ENCODE measurements around the gene PHKB. TPM values are rescaled to one million over a fixed set of nuclear protein-coding genes. Genes with fewer than 3 reads are reported as not detected.
"Not testable (repeated sequence)": the region's sequence is repeated elsewhere in the genome, so short reads cannot be mapped to it uniquely, and the experiment has no call there.

The PHKB gene
- 16.2 TPM for polyA plus RNA-seq (2012; ENCODE audit: low read depth, missing spikeins)

DNA sequence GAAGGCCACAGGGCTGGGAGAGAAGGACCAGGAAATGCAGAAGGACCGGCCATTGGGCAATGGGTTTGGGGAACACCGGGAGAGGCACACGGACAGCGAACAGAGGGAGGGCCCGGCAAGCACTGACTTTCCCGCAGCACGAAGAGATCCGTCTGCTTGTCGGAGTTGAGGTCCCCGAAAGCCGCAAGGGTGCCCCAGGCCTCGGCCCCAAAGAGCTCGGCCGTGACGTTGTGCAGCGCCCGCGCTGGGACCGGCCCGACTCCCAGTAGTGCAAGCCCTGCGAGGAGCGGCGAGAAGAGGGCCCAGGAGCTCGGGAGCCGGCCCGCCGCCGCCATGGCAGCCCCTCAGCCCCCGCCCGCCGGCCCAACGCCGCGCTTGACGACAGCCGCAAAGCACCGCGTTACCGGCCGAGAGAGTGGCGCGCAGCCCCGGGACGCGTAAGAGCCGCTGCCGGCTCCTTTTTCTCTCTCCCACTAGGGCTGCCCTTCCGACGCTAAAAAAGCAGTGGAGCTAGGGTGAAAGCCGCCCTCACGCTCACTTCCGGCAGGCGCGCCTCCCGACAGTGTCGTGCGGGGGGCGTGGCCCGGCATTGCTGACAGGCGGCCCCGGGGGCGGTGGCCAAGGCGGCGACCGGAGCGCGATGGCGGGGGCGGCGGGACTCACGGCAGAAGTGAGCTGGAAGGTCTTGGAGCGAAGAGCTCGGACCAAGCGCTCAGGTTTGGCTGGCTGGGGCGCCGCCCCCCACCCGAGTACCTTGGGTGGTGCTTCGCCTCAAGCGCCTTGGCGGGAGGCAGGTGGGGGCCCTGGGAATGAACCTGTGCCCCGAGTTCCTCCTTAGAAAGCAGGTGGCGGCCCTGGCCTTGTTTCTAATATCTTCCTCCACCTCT, at the start of gene PHKB, which contains the start of gene ITFG1:
PHKB (plus strand) TSS at position 621 of the 887 bp plus-strand sequence; CDS start at position 641, 20 bp downstream.
ITFG1 (minus strand) TSS at position 353 of the 887 bp plus-strand sequence; CDS start at position 335, 18 bp downstream.
- DNase-seq (ENCODE audit: insufficient read length, low spot score) = peak; percentile 72
- FAIRE-seq = peak; percentile 81
- peak; percentile 89 for TF ChIP-seq POLR2A (IDR thresholded peaks at IDR 0.05; ENCODE audit: low read depth, low read length)
- TF ChIP-seq SPI1 (IDR thresholded peaks at IDR 0.05; ENCODE audit: low read depth, low read length) = no peak
- no peak for TF ChIP-seq POU2F2 (IDR thresholded peaks at IDR 0.05; ENCODE audit: low read depth, low read length)
- TF ChIP-seq TAF1 (IDR thresholded peaks at IDR 0.05; ENCODE audit: low read depth, low read length) = peak; percentile 95
- TF ChIP-seq POLR2AphosphoS5 (IDR thresholded peaks at IDR 0.05; ENCODE audit: low read depth, low read length) = peak; percentile 75

DNA sequence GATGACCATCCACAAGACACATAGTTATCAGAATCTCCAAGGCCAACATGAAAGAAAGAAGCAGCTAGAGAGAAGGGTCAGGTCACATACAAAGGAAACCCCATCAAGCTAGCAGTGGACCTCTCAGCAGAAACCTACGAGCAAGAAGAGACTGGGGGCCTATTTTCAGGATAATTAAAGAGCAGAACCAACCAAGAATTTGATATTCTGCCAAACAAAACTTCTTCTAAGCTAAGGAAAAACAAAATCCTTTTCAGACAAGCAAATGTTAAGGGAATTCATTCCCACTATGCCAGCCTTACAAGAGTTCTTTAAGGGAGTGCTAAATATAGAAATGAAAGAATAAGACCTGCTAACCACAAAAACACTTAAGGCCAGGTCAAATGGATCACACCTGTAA, 48.1 kb upstream of the PHKB start:
- DNase-seq (ENCODE audit: insufficient read length, low spot score) (no peak), FAIRE-seq (no peak)
- no peak for TF ChIP-seq TAF1 (IDR thresholded peaks at IDR 0.05; ENCODE audit: low read depth, low read length)
- TF ChIP-seq POU2F2 (IDR thresholded peaks at IDR 0.05; ENCODE audit: low read depth, low read length) = no peak
- TF ChIP-seq POLR2A (IDR thresholded peaks at IDR 0.05; ENCODE audit: low read depth, low read length) = no peak
- TF ChIP-seq SPI1 (IDR thresholded peaks at IDR 0.05; ENCODE audit: low read depth, low read length) = no peak
- no peak for TF ChIP-seq POLR2AphosphoS5 (IDR thresholded peaks at IDR 0.05; ENCODE audit: low read depth, low read length)
- TF ChIP-seq PAX5 (IDR thresholded peaks at IDR 0.05; ENCODE audit: insufficient read depth, low read length, severe bottlenecking) = no peak

DNA sequence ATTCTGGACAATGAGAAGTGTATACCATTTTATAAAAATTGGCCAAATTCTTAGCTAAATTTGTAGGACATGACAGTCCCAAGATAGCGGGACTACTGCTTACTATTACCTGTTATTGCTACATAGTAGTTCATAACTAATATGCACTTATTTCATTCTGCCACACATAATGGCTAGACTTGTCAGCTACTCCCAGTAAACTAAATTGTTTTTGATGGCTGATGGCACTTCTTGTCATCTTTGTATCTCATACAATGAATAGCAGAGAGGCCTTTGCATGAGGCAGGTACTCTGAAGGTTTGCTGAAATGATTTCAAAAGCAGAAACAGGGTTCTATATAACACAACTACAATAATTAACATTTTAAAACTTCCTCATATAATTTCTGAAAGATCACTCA, 44.3 kb upstream of the PHKB start:
- DNase-seq (ENCODE audit: insufficient read length, low spot score) = no peak
- TF ChIP-seq POLR2AphosphoS5 (IDR thresholded peaks at IDR 0.05; ENCODE audit: low read depth, low read length) (no peak), POLR2A (IDR thresholded peaks at IDR 0.05; ENCODE audit: low read depth, low read length) (no peak), TAF1 (IDR thresholded peaks at IDR 0.05; ENCODE audit: low read depth, low read length) (no peak), PAX5 (IDR thresholded peaks at IDR 0.05; ENCODE audit: insufficient read depth, low read length, severe bottlenecking) (no peak), POU2F2 (IDR thresholded peaks at IDR 0.05; ENCODE audit: low read depth, low read length) (no peak), SPI1 (IDR thresholded peaks at IDR 0.05; ENCODE audit: low read depth, low read length) (no peak)
- FAIRE-seq = peak; percentile 33

GRCh38 chr16:47424846-47425245, 36.3 kb upstream of the PHKB start:
- TF ChIP-seq PAX5 (IDR thresholded peaks at IDR 0.05; ENCODE audit: insufficient read depth, low read length, severe bottlenecking) (no peak), POLR2A (IDR thresholded peaks at IDR 0.05; ENCODE audit: low read depth, low read length) (no peak), POU2F2 (IDR thresholded peaks at IDR 0.05; ENCODE audit: low read depth, low read length) (no peak), TAF1 (IDR thresholded peaks at IDR 0.05; ENCODE audit: low read depth, low read length) (no peak), SPI1 (IDR thresholded peaks at IDR 0.05; ENCODE audit: low read depth, low read length) (no peak), POLR2AphosphoS5 (IDR thresholded peaks at IDR 0.05; ENCODE audit: low read depth, low read length) (no peak)
- FAIRE-seq = no peak
- no peak for DNase-seq (ENCODE audit: insufficient read length, low spot score)

DNA sequence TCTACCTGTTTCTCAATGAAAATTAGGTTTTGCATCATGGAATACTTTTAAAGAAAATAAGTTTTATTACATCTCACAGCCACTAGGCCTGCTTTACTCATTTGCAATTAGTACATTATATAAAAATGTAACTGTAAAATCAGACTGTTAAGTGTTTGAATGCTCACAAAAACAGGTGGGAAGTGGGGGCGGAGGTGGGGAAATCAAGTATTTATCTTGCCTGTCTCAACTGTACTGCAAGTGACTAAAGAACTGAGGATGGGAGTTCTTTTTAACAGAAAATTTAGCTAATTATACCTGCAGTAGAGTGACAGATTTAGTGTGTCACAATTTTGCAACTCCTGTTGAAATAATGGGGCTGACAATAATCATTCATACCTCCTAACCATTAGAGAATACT, 34.3 kb upstream of the PHKB start:
- TF ChIP-seq POLR2AphosphoS5 (IDR thresholded peaks at IDR 0.05; ENCODE audit: low read depth, low read length) (no peak), POU2F2 (IDR thresholded peaks at IDR 0.05; ENCODE audit: low read depth, low read length) (no peak), POLR2A (IDR thresholded peaks at IDR 0.05; ENCODE audit: low read depth, low read length) (no peak), TAF1 (IDR thresholded peaks at IDR 0.05; ENCODE audit: low read depth, low read length) (no peak), PAX5 (IDR thresholded peaks at IDR 0.05; ENCODE audit: insufficient read depth, low read length, severe bottlenecking) (no peak), SPI1 (IDR thresholded peaks at IDR 0.05; ENCODE audit: low read depth, low read length) (no peak)
- FAIRE-seq (no peak), DNase-seq (ENCODE audit: insufficient read length, low spot score) (no peak)

DNA sequence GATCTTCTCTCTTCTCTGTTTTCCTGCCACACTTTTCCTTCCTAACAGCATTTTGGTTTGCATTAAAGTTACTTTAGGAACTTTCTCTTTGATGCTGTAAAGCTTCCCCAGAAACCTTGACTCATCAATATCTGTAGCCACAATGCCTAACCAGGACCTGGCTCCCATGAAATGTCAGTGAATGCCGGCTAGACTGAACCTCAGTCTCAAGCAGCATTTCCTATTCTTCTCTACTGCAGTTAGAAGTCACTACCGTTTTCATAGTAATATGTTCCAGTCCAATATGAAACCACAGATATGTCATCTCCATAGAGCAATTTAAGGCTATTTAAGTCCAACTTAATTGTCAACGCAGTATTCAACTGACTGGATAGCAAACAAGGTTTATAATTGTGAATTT, 29.2 kb upstream of the PHKB start:
- FAIRE-seq = no peak
- DNase-seq (ENCODE audit: insufficient read length, low spot score) = no peak
- TF ChIP-seq POLR2AphosphoS5 (IDR thresholded peaks at IDR 0.05; ENCODE audit: low read depth, low read length) (no peak), POU2F2 (IDR thresholded peaks at IDR 0.05; ENCODE audit: low read depth, low read length) (no peak), TAF1 (IDR thresholded peaks at IDR 0.05; ENCODE audit: low read depth, low read length) (no peak), PAX5 (IDR thresholded peaks at IDR 0.05; ENCODE audit: insufficient read depth, low read length, severe bottlenecking) (no peak), SPI1 (IDR thresholded peaks at IDR 0.05; ENCODE audit: low read depth, low read length) (no peak), POLR2A (IDR thresholded peaks at IDR 0.05; ENCODE audit: low read depth, low read length) (no peak)

DNA sequence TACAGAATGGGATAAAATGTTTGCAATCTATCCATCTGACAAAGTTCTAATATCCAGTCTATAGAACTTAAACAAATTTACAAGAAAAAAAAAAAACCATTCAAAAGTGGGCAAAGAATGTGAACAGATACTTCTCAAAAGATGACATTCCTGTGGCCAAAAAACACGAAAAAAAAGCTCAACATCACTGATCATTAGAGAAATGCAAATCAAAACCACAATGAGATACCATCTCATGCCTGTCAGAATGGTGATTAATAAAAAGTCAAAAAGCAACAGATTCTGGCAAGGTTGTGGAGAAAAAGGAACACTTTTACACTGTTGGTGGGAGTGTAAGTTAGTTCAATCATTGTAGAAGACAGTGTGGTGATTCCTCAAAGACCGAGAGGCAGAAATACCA, 26.9 kb upstream of the PHKB start:
- not testable (repeated sequence) for FAIRE-seq; DNase-seq (ENCODE audit: insufficient read length, low spot score)

DNA sequence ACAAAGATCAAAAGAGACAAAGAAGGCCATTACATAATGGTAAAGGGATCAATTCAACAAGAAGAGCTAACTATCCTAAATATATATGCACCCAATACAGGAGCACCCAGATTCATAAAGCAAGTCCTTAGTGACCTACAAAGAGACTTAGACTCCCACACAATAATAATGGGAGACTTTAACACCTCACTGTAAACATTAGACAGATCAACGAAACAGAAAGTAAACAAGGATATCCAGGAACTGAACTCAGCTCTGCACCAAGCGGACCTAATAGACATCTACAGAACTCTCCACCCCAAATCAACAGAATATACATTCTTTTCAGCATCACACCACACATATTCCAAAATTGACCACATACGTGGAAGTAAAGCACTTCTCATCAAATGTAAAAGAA, 21.1 kb upstream of the PHKB start:
- FAIRE-seq; DNase-seq (ENCODE audit: insufficient read length, low spot score): not testable (repeated sequence)

GRCh38 chr16:47442884-47443283, 18.2 kb upstream of the PHKB start:
- DNase-seq (ENCODE audit: insufficient read length, low spot score); FAIRE-seq: not testable (repeated sequence)

- TF ChIP-seq POU2F2 (IDR thresholded peaks at IDR 0.05; ENCODE audit: low read depth, low read length) = no peak
- no peak for TF ChIP-seq PAX5 (IDR thresholded peaks at IDR 0.05; ENCODE audit: insufficient read depth, low read length, severe bottlenecking)
- DNase-seq (ENCODE audit: insufficient read length, low spot score) = no peak
- no peak for FAIRE-seq
Observed at GRCh38 chr16:47446431-47446830, 14.7 kb upstream of the PHKB start.

Data from GM12891 (cell line).